Kasumi-1 (cell line): ENCODE results near the gene RFX3.

Experiments used
- DNase-seq, 2 experiments: peaks; one replicate each; lab custom pipeline; 2025; lab: John Stamatoyannopoulos, UW

The RFX3 gene

DNA sequence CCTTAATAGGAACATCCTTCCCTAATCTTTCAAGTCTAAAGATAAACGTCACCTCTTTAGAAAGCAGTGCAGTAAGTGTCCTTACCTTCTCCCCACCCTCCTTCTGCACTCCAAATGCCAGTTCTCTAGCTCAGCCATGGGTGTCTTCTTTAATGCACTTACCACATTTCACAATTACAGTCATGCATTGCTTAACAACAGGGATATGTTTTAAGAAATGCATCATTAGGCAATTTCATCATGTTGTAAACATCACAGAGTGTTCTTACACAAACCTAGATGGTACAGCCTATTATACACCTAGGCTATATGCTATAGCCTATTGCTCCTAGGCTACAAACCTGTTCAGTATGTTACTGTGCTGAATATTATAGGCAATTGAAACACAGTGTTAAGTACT lies 91.2 kb downstream of the RFX3 start:
- DNase-seq, result no peak

DNA sequence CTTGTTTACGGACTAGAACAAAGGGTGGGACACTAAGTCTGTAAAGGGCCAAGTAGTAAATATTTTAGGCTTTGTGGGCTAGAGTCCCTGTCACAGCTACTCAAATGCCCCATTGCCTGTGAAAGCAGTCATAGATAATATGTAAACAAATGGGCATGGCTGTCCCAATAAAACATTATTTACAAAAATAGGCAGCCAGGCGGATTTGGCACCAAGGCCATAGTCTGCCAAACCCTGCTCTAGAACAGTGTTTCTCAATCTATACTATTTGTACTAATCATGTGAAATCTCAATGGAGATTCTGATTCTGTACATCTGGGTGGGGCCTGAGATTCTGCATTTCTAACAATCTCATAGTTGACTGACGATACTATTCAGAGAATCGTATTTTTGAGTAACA lies 92.0 kb downstream of the RFX3 start:
- DNase-seq, result no peak

DNA sequence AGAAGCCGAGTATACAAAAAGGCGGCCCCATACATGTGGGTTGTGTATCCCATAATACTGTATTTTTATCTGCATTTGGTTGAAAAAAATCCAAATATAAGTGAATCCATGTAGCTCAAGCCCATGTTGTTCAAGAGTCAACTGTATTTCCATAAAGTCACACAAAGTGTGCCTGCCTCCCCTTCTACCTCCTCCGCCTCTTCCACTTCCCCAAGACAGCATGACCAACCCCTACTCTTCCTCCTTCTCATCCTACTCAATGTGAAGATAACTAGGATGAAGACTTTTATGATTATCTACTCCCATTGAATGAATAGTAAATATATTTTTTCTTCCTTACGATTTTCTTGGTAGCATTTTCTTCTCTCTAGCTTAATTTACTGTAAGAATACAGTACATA lies 92.7 kb downstream of the RFX3 start:
- no peak for DNase-seq

DNA sequence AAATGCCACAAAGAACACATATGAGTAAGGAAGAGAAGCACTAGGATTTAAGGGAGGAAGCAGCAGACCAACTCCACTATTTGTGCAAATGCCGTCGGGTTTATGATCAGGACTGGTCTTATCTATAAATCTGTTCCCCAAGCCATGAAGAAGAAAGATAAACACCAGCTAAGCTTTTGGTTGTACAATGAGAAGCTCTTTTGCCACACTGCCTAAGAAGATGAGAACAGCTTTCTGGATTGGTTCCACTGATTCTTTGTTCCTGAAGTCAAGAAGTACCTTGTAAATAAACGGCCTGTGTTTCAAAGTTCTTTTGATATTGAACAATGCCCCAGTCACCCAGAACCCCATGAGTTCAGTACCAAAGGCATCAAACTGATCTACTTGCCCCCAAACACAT lies 93.9 kb downstream of the RFX3 start:
- DNase-seq, result no peak

DNA sequence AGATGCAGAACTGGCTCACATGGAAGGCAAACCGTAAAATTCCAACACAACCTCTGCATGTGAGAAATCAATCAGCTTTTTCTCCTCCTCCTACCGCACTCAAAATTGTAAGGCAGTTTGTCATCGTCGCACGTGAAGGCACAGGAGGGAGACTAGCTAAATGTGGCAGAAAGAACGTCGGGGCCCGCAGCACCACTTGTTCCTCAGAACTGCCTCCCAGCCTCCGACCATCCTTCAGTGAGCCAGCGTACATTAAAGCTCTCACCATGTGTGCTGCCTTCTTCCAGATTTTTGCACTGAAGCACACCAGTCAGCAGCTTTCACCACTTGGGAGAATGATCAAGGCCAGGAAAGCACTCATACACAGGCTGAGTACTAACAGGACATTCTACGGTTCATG lies 105.9 kb downstream of the RFX3 start:
- no peak for DNase-seq

DNA sequence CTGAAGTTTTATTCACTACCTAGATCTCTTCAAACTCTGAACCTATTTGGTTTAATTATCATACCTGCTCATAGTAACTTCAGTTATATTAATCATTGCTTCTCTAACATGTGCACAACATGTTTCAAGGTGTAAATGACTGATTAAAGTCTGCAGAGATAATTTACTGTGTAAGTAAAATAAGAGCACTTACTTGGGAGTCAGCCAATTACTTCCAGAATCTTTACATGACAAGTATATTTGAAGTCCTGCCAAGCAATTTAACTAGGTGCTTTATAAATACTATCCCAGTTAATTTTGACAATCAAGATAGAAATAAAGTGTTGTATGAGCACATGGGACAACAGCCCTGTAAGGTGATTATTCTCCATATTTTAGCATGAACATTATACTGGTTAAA lies 109.9 kb downstream of the RFX3 start:
- no peak for DNase-seq

DNA sequence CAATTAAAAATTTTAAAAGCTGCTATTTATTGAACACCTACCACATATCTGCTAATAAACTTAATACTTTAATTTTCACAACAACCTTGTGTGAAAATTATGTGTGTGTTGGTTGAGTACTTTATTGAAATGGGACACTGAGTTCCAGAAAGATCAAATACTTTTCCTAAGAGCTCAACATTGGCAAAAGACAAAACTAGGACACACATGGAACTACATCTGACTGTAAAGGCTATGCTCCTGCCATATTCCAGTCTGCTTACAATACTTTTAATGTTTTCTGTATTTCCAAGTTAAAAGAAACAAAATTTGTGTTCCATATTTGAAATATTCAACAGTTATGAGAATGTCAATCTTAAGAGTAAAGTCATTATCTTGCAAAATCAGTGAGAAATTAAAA lies 111.8 kb downstream of the RFX3 start:
- DNase-seq, result no peak

DNA sequence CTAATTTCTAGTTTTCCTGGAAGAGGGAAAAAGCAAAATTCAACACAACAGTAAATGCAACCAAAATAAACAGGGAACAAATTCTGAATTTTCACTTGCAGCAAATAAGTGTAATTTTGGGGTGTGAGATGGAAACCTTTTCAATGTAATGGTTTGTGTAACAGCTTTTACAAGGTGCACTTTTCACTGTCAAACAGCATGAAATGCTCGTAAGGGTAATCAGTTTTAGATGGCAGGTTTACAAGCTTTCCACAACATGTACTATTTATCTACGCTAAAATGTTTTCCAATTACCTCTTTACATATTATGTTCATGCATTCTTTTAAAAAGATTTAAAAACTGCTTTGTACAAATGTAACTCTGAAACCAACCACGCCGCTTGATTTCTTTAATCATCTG lies 115.3 kb downstream of the RFX3 start:
- DNase-seq, result no peak

DNA sequence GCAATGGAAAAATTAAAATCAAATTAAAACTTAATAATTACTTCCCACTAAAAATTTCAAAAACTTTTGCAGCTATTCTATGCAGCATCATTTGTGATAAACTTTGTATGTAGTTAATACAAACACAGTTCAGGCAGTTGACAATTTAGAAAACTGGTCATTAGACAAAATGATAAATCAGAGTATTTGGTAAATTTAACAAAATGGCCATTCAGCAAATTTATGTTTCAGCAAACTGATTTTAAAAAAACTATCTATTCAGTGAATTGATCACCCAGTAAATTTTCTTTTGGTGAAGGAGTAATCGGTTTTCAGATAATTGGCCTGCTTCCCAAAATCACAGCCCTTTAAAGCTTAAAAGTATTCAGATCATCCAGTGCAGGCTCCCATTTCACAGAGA lies 116.3 kb downstream of the RFX3 start:
- DNase-seq, result no peak

DNA sequence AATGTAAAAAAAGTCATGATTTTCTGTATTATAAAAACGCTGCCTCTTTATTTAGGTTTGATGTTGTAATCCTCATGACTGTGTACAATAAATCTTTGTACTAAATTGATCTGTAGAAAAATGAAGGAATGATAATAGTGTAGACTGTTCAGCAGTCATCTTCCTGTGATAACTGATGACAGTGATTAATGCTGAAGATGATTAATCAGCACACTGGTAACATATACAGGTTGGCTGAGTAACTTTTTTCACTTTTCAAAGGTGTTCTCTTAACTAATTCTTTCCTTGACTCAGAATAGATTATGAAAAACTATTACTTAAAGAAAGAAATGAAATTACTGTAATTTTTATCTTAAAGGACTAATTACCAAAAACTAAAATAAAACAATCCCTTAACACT lies 122.5 kb downstream of the RFX3 start:
- no peak for DNase-seq

DNA sequence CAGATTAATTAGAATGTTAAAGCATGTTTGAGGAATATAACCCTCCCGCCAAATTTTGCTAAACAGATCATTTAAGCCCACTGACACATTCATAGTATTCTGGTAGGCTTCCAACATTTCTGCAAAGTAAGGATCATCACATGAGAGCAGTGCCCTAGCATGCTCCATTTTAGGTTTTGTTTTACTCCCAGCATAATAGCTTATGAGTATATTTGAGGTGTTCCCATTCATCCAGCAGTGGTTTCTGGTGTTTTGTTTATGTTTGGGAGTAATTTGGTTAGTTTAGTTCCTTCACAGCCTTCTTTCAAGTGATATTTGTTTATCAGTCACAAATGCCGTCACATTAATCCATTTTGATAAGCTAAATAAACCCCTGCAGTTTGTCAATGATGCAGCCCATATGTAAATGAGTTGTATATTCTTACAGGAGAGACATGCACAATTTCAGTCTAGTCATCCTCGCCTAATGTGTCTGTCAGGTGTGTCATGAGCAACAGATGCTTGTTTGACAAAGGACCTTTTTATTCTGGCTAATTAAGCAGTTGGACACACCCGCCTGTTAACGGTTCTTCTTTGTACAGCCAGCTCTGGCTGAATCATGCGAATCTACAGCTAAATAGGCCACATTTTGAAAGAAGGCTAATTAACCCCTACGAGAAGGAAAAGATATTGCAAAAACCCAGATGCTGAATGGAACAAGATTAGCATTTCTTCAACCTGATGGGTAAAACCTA lies 124.4 kb downstream of the RFX3 start:
- DNase-seq, result no peak

DNA sequence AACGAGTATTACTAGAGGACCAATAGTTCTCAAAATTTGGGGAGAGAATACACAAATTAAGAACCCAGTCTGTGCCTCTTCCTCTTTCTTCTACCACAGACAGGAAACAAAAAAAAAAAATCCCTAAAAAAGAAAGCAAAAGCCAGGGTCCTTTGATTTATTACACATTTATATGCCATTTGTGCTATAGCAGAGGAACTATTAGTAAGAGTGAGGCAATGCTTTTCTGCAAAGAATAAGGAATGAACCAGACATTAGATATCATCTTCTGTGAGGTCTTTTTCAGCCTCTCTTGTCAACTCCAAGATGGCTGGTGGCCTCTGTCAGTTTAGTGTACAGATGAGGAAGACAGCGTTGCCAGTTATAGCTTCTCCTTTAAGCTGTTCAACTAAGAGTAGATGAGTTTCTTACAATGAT lies 127.6 kb downstream of the RFX3 start:
- peak; percentile 48 to 50 for DNase-seq

DNA sequence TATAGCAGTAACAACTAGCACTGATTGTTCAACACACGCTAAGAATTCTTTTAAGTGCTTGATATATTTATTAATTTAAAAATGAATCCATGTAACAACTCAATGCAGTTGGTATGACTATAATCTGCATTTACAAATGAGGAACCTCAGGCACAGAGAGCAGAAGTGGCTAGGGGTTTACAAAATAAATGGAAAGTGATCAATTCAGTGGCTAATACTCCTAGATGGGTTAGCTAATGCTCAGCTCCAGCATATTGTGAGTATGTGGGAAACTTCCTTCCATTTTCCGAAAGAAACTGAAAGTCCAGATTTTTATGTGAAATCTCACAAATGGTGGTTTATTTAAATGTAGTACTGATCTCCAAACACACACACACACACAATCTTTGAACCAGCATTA lies 128.0 kb downstream of the RFX3 start:
- DNase-seq, result peak in 1 of 2 experiments; percentile 1

DNA sequence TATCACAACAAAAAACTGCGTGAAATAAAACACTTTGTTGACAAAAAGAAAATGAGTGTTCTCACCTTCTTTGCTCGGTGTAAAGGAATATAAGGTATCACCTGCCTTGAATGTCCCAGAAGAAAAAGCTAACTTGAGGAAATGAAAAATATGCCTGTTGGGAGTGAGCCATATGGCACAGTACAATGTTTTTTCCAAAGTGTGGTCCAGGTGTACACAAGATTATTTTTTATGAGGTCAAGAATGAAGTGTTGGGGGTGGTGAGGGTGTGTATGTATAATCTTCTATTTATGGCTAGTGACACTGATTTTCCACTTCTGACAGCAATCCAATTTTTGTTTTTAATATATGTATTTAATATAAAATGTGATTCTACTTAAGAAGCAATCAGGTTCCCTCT lies 134.4 kb downstream of the RFX3 start:
- DNase-seq, result no peak

DNA sequence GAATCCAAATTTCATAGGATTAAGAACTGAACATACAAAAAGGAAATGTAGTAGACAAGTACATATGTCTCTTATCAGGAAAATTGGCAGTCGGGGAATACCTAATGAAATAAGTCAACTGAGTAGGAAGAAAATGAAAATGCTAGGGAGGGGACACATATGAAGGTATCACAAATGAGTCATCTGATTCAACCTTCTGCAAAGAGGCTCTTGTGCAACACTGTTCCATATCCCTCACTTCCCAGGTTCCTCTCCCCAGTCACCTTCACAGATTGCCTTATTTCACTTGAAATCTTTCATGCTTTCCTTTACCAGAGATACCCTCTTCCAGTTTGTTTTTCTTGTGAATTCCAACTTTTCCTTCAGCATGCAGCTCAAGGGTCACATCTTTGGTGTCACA lies 139.0 kb downstream of the RFX3 start:
- no peak for DNase-seq

DNA sequence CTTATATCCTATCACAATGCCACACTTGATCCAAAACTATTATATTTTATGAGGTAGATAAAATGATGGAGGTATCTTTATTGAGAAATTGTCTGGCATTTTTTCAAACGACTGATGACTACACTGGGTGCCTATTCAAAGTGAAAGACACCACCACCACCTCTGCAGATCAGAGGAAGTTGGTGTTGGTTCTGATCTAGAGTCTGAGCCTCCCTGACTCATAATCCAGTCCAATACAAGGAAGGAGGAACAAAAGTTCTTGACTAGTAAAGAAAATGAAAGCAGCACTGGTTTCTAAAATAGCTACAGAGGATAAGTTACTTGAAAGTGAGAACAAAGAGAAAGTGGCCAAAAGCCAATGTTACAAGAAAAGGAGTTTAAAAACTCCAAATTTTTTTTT lies 139.9 kb downstream of the RFX3 start:
- DNase-seq, result no peak

DNA sequence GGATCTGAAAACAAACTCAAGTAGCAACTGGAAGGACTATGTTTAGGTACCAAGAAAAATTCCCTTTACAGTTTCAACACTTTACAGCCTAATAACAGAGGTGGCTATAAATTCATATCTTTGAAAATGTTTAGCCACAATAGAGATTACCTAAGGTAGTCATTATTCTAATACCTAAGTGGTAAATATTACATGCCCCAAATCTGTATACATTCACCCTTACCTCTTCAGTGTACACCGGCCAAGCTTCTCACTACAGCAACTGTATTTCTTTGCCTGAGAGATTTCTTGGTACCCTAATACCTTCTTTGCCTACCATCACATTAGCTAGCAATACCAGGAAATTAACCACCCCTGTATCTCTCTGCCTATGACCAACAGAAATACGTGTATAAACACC lies 154.0 kb downstream of the RFX3 start:
- no peak for DNase-seq

DNA sequence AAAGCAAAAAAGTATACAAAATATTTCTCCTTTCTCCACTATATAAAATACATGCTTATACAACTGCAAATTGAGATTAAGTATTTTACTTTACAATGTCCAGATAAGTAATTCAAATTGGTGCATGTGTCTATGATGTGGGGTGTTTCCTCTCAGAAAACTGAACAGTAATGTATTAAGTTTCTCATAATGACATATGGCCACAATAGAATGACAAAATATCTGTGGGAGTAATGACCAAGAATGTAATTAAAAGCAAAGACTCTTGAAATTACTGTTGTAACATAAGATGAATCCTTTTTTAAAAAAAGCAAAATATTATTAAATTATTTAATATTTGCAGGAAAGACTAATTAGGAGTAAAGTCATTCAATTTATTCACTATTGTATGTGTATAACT lies 155.1 kb downstream of the RFX3 start:
- DNase-seq, result no peak

DNA sequence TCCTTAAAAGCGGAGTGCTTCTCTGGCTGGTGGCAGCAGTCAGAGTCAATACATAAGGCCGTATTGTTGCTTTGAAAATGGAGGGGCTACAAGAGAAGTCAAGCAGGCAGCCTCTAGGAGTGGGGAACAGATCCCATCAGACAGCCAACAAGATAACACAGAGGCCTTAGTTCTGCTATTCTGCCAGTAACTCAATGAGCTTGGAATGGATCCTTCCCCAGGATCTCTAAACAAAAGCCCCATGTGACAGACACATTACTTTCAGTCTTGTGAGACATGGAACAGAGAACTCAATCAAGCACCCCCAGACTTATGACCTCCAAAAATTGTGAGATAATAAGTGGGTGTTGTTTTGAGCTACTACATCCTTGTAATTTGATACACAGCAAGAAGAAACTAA lies 158.6 kb downstream of the RFX3 start:
- no peak for DNase-seq

DNA sequence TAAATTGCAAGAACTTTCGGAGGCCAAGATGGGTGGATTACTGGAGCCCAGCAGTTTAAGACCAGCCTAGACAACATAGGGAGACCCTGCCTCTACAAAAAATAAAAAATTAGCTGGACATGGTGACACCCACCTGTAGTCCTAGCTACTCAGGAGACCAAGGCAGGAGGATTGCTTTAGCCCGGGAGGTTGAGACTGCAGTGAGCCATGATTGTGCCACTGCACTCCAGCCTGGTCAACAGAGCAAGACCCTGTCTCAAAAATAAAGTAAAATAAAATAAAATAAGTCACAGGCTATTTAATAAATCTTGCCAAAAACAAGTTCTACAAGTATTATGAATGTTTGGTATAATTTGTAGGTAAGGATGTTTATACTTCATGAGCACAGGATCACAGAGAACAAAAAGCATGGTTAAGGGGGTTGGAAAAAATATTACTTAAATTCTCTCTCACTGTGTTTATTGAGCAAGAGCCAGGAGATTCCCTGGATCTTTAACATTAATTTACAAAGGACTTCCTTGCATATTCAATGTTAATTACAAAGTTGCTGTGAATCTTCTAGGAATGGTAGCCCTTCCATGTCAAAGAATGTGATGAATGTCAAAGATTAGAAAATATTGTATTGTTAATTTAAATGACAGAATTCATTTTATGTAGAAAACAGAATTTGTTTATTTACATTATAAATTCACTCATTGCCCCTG lies 164.0 kb downstream of the RFX3 start:
- DNase-seq, result no peak

DNA sequence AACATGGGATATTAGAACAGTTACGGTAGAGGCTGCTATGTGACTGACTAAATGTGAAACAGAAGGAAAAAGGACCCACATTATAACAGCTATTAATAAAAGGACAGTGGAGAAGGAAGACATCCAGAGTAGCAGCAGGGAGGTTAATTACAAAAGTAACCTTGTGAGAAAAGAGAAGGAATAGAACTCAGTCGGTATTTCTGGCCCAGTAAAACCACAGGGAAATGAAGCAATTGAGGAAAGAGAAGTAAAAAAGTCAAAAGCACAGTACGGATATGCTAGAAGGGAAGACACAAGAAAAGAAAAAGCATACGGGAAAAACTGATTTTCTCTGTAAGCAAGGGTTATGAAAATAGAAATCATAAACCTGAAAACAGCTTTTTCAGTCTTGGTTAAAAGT lies 164.7 kb downstream of the RFX3 start:
- peak; percentile 12 to 17 for DNase-seq

DNA sequence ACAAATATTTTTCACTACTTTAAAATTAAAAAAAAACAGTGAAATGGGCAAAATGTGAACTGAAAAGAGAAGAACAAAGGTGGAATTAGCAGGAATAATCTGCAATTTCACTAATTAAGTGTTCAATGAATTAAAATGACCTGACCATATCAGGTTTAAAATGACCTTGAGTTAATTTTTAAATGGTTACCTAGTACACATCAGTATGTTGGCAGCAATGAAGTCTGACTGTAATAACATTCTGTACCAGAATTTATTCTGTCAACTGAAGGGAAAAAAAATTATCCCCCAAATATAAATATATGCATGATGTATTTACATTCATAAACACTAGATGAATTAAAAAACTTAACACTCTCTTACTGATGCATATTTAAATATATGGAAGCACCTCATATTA lies 165.6 kb downstream of the RFX3 start:
- no peak for DNase-seq

DNA sequence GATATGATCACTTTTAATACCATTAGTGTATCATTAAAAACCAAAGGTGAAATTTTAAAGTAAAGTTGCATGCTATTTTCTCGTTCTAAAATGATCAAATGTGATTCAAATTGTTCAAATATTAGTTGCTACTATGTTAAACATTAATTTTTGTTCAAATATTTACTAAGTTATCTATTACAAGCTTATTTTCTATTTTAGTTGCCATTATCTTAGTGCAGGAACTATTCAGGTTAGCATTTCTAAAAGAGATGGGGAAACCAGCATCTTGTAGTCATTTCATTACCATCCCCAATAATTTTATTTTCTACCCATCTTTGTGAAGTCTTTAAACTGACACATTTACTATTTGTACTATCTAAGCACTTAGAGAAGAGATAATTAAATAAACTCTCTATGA lies 166.0 kb downstream of the RFX3 start:
- DNase-seq, result no peak
